H9 (cell line): ENCODE measurements around the gene DDC. TPM values are rescaled to one million over a fixed set of nuclear protein-coding genes. Genes with fewer than 3 reads are reported as not detected.

Experiments
- DNase-seq: peaks from one replicate; pipeline ENCODE4 v3.0.0-alpha.2; 2017
- H2AFZ ChIP-seq: one replicate; pipeline ENCODE4 v1.6.1; 2013; ENCODE audit warnings: mild to moderate bottlenecking, low read length, control low read depth, moderate library complexity
- H2AK5ac ChIP-seq: 2 replicates; pipeline ENCODE4 v1.6.1; 2013; ENCODE audit warnings: low read length, control low read depth, mixed read lengths; ENCODE audit not compliant: insufficient read length
- H2BK120ac ChIP-seq: one replicate; pipeline ENCODE4 v1.6.1; 2013; ENCODE audit warnings: low read depth, mild to moderate bottlenecking, low read length, control low read depth, inconsistent platforms; ENCODE audit not compliant: poor library complexity, severe bottlenecking
- H2BK12ac ChIP-seq: 2 replicates; pipeline ENCODE4 v1.6.1; 2013; ENCODE audit warnings: low read length, control low read depth, mixed read lengths, low read depth; ENCODE audit not compliant: insufficient read length
- H2BK15ac ChIP-seq: 2 replicates; pipeline ENCODE4 v1.6.1; 2013; ENCODE audit warnings: low read depth, low read length, control low read depth
- H2BK20ac ChIP-seq: one replicate; pipeline ENCODE4 v1.6.1; 2013; ENCODE audit warnings: low read depth, mild to moderate bottlenecking, low read length, control low read depth, inconsistent platforms; ENCODE audit not compliant: poor library complexity, severe bottlenecking
- H2BK5ac ChIP-seq: 2 replicates; pipeline ENCODE4 v1.6.1; 2013; ENCODE audit warnings: low read length, control low read depth, mixed read lengths; ENCODE audit not compliant: insufficient read length
- H3K14ac ChIP-seq: 2 replicates; pipeline ENCODE4 v1.6.1; 2013; ENCODE audit warnings: low read length, control low read depth; ENCODE audit not compliant: insufficient read depth
- H3K18ac ChIP-seq: 2 replicates; pipeline ENCODE4 v1.6.1; 2013; ENCODE audit warnings: low read depth, mild to moderate bottlenecking, mixed read lengths, low read length, control low read depth; ENCODE audit not compliant: insufficient read length
- H3K23ac ChIP-seq: 2 replicates; pipeline ENCODE4 v1.6.1; 2013; ENCODE audit warnings: low read length, control low read depth, mixed read lengths, low read depth; ENCODE audit not compliant: insufficient read length
- H3K23me2 ChIP-seq: 2 replicates; pipeline ENCODE4 v1.6.1; 2013; ENCODE audit warnings: low read depth, mild to moderate bottlenecking, mixed read lengths, low read length, control low read depth; ENCODE audit not compliant: insufficient read length, poor library complexity, severe bottlenecking
- H3K27ac ChIP-seq: 2 replicates; pipeline ENCODE4 v1.5.1; 2013; ENCODE audit warnings: low read length, control low read depth, mixed read lengths, low read depth; ENCODE audit not compliant: insufficient read length
- H3K27me3 ChIP-seq: 2 replicates; pipeline ENCODE4 v1.6.1; 2013; ENCODE audit warnings: low read length, control low read depth, inconsistent platforms; ENCODE audit not compliant: insufficient read depth
- H3K4ac ChIP-seq: 2 replicates; pipeline ENCODE4 v1.6.1; 2013; ENCODE audit warnings: low read depth, mild to moderate bottlenecking, control low read depth, inconsistent platforms, low read length, moderate library complexity
- H3K4me1 ChIP-seq: 2 replicates; pipeline ENCODE4 v1.6.1; 2013; ENCODE audit warnings: low read length, control low read depth, inconsistent platforms; ENCODE audit not compliant: insufficient read depth
- H3K4me2 ChIP-seq: 2 replicates; pipeline ENCODE4 v1.6.1; 2013; ENCODE audit warnings: low read length, control low read depth, mixed read lengths; ENCODE audit not compliant: insufficient read length, insufficient read depth
- H3K56ac ChIP-seq: 2 replicates; pipeline ENCODE4 v1.6.1; 2013; ENCODE audit warnings: low read depth, mild to moderate bottlenecking, mixed read lengths, low read length, control low read depth; ENCODE audit not compliant: insufficient read length
- H3K79me1 ChIP-seq: 2 replicates; pipeline ENCODE4 v1.6.1; 2013; ENCODE audit warnings: low read depth, mild to moderate bottlenecking, moderate library complexity, low read length, control low read depth, inconsistent platforms; ENCODE audit not compliant: insufficient read depth, poor library complexity, severe bottlenecking
- H3K79me2 ChIP-seq: 2 replicates; pipeline ENCODE4 v1.6.1; 2013; ENCODE audit warnings: low read length, control low read depth, inconsistent platforms; ENCODE audit not compliant: insufficient read depth
- H3K9ac ChIP-seq: 2 replicates; pipeline ENCODE4 v1.6.1; 2013; ENCODE audit warnings: low read length, control low read depth, mixed read lengths; ENCODE audit not compliant: insufficient read length; ENCODE audit errors: extremely low read depth
- H3K9me3 ChIP-seq: one replicate; pipeline ENCODE4 v1.6.1; 2013; ENCODE audit warnings: low read depth, low read length, inconsistent platforms; ENCODE audit not compliant: control insufficient read depth
- H3T11ph ChIP-seq: one replicate; pipeline ENCODE4 v1.6.1; 2013; ENCODE audit warnings: mild to moderate bottlenecking, low read length, control low read depth, inconsistent platforms
- H4K20me1 ChIP-seq: one replicate; pipeline ENCODE4 v1.6.1; 2013; ENCODE audit not compliant: control insufficient read depth, insufficient read length, insufficient read depth
- H4K5ac ChIP-seq: 2 replicates; pipeline ENCODE4 v1.6.1; 2013; ENCODE audit warnings: low read depth, mild to moderate bottlenecking, mixed read lengths, low read length, control low read depth; ENCODE audit not compliant: insufficient read length
- H4K8ac ChIP-seq: replicated peaks from 2 replicates; pipeline ENCODE4 v1.6.1; 2013; ENCODE audit warnings: low read length, control low read depth, mixed read lengths, low read depth; ENCODE audit not compliant: insufficient read length
- H4K91ac ChIP-seq: 2 replicates; pipeline ENCODE4 v1.6.1; 2013; ENCODE audit warnings: low read depth, mild to moderate bottlenecking, moderate library complexity, mixed read lengths, low read length, control low read depth; ENCODE audit not compliant: insufficient read length
- H3K27ac Mint-ChIP-seq, 3 experiments: 2 replicates in 2 of 3; 3 replicates in 1 of 3; pipeline ENCODE4 v1.8.0; 2020 to 2021; ENCODE audit warnings: mixed read lengths in 3 of 3, mild to moderate bottlenecking in 1 of 3, moderate library complexity in 1 of 3
- H3K27me3 Mint-ChIP-seq: 2 replicates; pipeline ENCODE4 v1.8.0; 2021; ENCODE audit warnings: low read depth, mild to moderate bottlenecking, moderate library complexity, mixed read lengths
- H3K36me3 Mint-ChIP-seq, 3 experiments: 2 replicates in 2 of 3; 3 replicates in 1 of 3; pipeline ENCODE4 v1.8.0; 2020 to 2021; ENCODE audit warnings: low read depth in 3 of 3, mixed read lengths in 3 of 3; ENCODE audit not compliant: insufficient read depth in 1 of 3
- H3K4me1 Mint-ChIP-seq, 2 experiments: 2 replicates each; pipeline ENCODE4 v1.8.0; 2020; ENCODE audit warnings: mixed read lengths in 2 of 2
- H3K4me3 Mint-ChIP-seq, 2 experiments: 2 replicates in 1 of 2; 3 replicates in 1 of 2; pipeline ENCODE4 v1.8.0; 2020 to 2021; ENCODE audit warnings: mild to moderate bottlenecking in 2 of 2, mixed read lengths in 2 of 2, moderate library complexity in 1 of 2
- H3K9me3 Mint-ChIP-seq, 2 experiments: 2 replicates in 1 of 2; 3 replicates in 1 of 2; pipeline ENCODE4 v1.8.0; 2020; ENCODE audit warnings: mild to moderate bottlenecking in 2 of 2, mixed read lengths in 2 of 2, moderate library complexity in 1 of 2
- CTCF ChIP-seq: fragments of 200-600 bp; sonication (generic); conservative IDR thresholded peaks from 3 replicates; pipeline ENCODE4 v1.8.0; 2021; ENCODE audit warnings: antibody characterized with exemption, mild to moderate bottlenecking
- total RNA-seq: library from RNA; stranded (reverse); gene quantifications from 2 replicates; pipeline ENCODE4 v1.2.1, GENCODE V29; 2021

Gene DDC
- total RNA-seq, 1 experiment from 2014 or later, result not detected

DNA sequence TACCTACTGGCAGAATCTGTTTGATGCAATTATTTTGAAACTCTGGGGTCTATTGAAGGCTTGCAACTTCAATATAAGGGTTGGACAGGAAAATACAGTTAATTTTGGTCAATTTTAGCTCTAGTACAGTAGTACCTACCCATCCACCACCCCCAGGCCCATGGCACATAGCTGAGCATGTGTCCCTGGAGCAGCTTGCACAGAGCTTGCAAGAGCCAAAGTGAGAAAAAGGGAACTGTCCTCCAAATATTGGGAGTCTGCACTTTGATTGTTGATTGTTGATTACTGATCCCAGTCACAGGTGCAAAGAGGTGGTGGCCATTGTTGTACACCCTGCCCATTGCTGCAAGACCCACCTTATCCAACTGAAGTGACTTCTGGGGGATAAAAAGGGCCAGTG, 52.8 kb downstream of the DDC start:
- H4K91ac ChIP-seq, result no peak overlapping the region
- H3K79me1 ChIP-seq, result no peaks in the 10 kb centered on the region
- H3K9me3 ChIP-seq, result no peaks in the 10 kb centered on the region
- no peaks in the 10 kb centered on the region for H3K23me2 ChIP-seq
- H3K9ac ChIP-seq, result no peak overlapping the region
- H3K27me3 Mint-ChIP-seq, result peaks cover 2% of the 10 kb centered on the region; the same call in 1 of the 2 replicates
- TF ChIP-seq CTCF, result no peak
- no peak overlapping the region for H3K23ac ChIP-seq
- H3K18ac ChIP-seq, result no peak overlapping the region
- no peak overlapping the region for H3K4me3 Mint-ChIP-seq
- H3K4me1 Mint-ChIP-seq, result peaks cover 12 to 18% of the 10 kb centered on the region in 2 experiments
- DNase-seq, result no peak
- no peak overlapping the region for H2BK120ac ChIP-seq
- H3K27ac ChIP-seq, result no peak overlapping the region
- H2BK12ac ChIP-seq, result no peak overlapping the region
- no peak overlapping the region for H3K14ac ChIP-seq
- H3K79me2 ChIP-seq, result no peaks in the 10 kb centered on the region
- H2AK5ac ChIP-seq, result no peak overlapping the region
- no peaks in the 10 kb centered on the region for H4K20me1 ChIP-seq
- peaks cover 8 to 15% of the 10 kb centered on the region in 2 experiments; a peak in 4 of 5 replicates for H3K9me3 Mint-ChIP-seq
- no peak overlapping the region for H3K4me2 ChIP-seq
- peaks cover 0 to 21% (median 0%) of the 10 kb centered on the region in 3 experiments; a peak in 5 of 7 replicates for H3K36me3 Mint-ChIP-seq
- no peak overlapping the region for H2BK5ac ChIP-seq
- H3K4me1 ChIP-seq, result no peaks in the 10 kb centered on the region
- no peak overlapping the region for H2BK15ac ChIP-seq
- H3T11ph ChIP-seq, result no peak overlapping the region
- no peak overlapping the region for H2BK20ac ChIP-seq
- no peak overlapping the region for H3K56ac ChIP-seq
- no peaks in the 10 kb centered on the region for H3K27me3 ChIP-seq
- H4K5ac ChIP-seq, result no peak overlapping the region
- no peak overlapping the region for H3K27ac Mint-ChIP-seq
- no peak overlapping the region for H3K4ac ChIP-seq
- no peak overlapping the region for H4K8ac ChIP-seq
- H2AFZ ChIP-seq, result no peak overlapping the region
